ENCODE results near the gene ALG9.

Gene ALG9

DNA sequence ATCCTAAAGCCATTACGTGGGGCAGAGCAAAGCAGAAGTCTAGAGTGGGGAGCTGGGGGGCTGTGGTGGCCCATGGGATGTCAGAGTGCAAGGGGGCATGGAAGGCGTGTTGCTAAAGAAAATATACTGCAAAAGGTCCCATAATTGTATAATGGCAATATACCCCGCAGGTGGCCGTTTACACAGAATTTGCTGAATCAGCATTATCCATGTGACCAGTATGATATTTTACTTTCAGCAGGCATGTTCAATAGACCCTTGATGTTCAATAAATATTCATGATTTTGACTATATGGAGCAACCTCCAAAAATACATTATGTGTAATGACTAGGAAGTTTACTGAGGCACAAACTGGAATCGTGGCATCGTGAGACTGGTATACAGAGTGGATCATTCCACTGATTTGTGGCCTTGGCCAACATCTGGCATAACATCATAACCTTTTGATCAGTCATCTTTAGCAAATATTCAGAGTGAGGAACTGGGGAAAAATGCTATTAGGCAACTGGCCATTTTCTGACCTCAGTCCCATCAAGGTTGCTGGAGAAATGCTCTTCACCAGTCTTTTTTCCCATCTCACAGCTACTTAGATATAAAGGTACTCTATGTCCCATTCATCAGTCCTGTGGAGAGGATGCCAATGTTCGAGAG is 75.9 kb downstream of the ALG9 start:
- no peak for DNase-seq (ENCODE audit: extremely low read depth, low read depth)
- H3K4me3 ChIP-seq (replicated peaks; ENCODE audit: low read depth, low read length) = no peak overlapping the region
- no peak for TF ChIP-seq CTCF (IDR thresholded peaks at IDR 0.05; ENCODE audit: low read depth, low read length, missing control alignments)

DNA sequence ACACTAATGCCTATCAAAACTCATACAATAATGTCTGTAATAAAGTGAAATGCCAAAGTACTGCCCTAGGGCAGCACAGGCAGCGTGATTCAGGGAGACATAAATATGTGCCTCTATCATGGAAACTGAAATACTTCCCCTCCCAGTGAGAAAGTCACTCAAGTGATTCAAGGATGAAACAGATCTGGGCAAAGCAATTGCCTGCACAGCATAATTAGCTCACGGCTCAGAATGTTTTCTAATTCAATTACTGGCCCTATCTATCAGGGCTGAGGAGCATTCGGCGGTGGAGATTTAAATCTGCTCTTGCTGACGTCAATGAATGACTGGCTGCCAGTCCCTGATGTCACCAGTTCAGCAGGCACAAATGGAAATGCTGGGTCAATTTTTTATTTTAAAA is 77.5 kb downstream of the ALG9 start:
- H3K4me3 ChIP-seq (replicated peaks; ENCODE audit: low read depth, low read length) = no peak overlapping the region
- no peak for TF ChIP-seq CTCF (IDR thresholded peaks at IDR 0.05; ENCODE audit: low read depth, low read length, missing control alignments)
- DNase-seq (ENCODE audit: extremely low read depth, low read depth) = no peak

DNA sequence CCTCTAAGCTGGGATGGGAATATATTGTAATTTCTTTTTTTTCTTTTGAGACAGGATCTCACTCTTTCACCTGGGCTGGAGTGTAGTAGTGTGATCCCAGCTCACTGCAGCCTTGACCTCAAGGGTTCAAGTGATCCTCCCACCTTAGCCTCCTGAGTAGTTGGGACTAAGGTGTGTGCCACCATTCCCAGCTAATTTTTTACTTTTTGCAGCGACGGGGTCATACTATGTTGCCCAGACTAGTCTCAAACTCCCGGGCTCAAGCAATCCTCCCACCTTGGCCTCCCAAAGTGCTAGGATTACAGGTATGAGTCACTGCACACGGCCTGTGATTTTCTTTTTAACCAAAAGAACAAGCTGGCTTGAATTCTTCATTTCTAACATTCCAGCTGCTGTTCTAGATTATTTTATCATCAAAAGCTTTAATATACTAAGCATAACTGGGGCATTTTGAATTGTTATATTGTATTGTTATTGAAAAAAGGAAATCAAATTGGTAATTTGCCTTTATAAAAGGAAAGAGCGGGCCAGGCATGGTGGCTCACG is 78.4 kb downstream of the ALG9 start:
- H3K4me3 ChIP-seq (replicated peaks; ENCODE audit: low read depth, low read length) = no peak overlapping the region
- TF ChIP-seq CTCF (IDR thresholded peaks at IDR 0.05; ENCODE audit: low read depth, low read length, missing control alignments) = no peak
- DNase-seq (ENCODE audit: extremely low read depth, low read depth) = no peak

DNA sequence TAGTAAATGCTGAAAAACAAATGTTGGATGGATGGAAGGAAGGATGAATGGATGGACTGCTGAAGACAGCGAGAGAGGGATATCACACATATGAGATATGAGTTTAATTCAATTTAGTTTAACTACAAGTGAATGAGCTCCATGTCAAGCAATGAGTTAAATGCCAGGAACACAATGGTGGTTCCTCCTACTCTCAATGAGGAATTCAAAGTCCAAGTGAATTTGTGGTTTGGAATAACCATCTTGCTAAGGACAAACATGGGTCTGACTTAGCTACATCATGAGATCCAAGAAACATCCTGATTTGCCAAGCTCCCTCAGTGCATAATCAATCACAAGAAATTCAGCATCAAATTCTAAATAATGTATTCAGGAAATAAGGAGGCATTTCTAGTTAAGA is 79.1 kb downstream of the ALG9 start:
- no peak for DNase-seq (ENCODE audit: extremely low read depth, low read depth)
- no peak for TF ChIP-seq CTCF (IDR thresholded peaks at IDR 0.05; ENCODE audit: low read depth, low read length, missing control alignments)

DNA sequence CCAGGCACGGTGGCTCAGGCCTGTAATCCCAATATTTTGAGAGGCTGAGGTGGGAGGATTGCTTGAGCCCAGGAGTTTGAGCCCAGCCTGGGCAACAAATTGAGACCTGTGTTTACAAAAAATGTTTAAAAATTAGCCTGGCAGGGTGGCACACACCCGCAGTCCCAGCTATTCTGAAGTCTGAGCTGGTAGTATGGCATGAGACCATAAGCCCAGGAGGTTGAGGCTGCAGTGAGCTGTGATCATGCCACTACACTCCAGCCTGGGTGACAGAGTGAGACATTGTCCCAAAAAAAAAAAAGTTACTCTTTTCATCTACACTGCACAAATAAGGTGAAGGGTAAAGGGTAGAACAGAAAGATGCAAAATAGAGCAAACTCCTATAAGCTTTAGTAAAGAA is 82.9 kb downstream of the ALG9 start:
- TF ChIP-seq CTCF (IDR thresholded peaks at IDR 0.05; ENCODE audit: low read depth, low read length, missing control alignments) = no peak
- no peak overlapping the region for H3K4me3 ChIP-seq (replicated peaks; ENCODE audit: low read depth, low read length)
- no peak for DNase-seq (ENCODE audit: extremely low read depth, low read depth)

More for the DNA sequence above, 79.1 kb downstream of the ALG9 start:
- no peak overlapping the region for H3K4me3 ChIP-seq (replicated peaks; ENCODE audit: low read depth, low read length)

DNA sequence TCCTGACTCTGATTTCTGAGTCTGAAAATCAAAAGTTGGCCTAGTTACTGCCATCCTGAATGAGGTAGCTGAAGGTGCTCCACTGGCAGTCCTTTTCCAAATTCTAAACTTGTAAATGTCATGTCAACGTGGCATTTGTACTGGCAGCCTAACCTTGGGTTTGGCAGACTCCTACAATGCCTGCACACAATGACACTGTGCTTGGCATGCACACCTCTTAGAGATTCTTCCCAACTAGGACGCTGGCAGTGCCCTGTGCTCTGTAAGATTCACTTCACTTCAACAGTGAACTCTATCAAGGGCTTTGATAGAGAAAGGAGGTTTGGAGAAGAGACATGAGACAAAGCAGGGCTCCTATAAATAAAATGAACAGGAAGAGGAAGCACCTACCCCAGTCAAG is 83.3 kb downstream of the ALG9 start:
- no peak for DNase-seq (ENCODE audit: extremely low read depth, low read depth)
- no peak for TF ChIP-seq CTCF (IDR thresholded peaks at IDR 0.05; ENCODE audit: low read depth, low read length, missing control alignments)
- no peak overlapping the region for H3K4me3 ChIP-seq (replicated peaks; ENCODE audit: low read depth, low read length)

All from HFF-Myc (cell line).